ENCODE results near the gene MED13L. TPM values are rescaled to one million over a fixed set of nuclear protein-coding genes. Genes with fewer than 3 reads are reported as not detected.

Gene MED13L
- total RNA-seq, 2 donors from 2014 or later, result 121 to 142 TPM

DNA sequence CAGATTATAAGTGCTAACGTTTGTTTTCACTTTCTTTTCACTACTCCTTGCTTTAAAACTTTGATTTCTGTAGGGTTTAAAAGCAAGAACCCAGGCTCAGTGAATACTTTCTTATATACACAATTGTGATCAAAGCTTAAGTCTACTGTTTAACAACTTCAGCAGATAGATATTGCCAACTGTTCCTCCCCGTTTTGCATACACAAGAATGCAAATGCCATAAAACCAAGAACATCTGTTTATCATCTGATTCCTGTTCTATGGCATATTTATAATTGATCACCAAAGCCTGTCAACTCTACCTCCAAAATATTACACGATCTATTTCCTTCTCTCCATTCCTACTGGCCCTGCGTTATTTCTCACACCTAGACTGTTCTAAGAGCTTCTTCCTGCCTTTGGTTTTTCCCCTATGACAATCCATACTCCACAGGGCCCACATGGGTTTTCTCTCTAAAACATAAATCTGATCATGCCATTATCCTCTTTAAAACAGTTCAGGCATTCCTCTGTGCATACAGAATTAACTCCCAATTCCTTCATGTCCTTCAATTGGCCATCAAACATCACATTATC lies 15.9 kb downstream of the MED13L start:
- DNase-seq (ENCODE audit: low spot score) (no peak), ATAC-seq (no peak)
- Mint-ChIP-seq H3K27me3 (no peaks in the 10 kb centered on the region), H3K9me3 (no peaks in the 10 kb centered on the region), H3K36me3 (no peaks in the 10 kb centered on the region), H3K27ac (peak overlapping the region in 1 of 2 donors; percentile 22), H3K4me1 (ENCODE audit: low read depth in 2 of 2) (peaks cover 35 to 40% of the 10 kb centered on the region in 2 donors), H3K4me3 (peak overlapping the region; percentile 43)

DNA sequence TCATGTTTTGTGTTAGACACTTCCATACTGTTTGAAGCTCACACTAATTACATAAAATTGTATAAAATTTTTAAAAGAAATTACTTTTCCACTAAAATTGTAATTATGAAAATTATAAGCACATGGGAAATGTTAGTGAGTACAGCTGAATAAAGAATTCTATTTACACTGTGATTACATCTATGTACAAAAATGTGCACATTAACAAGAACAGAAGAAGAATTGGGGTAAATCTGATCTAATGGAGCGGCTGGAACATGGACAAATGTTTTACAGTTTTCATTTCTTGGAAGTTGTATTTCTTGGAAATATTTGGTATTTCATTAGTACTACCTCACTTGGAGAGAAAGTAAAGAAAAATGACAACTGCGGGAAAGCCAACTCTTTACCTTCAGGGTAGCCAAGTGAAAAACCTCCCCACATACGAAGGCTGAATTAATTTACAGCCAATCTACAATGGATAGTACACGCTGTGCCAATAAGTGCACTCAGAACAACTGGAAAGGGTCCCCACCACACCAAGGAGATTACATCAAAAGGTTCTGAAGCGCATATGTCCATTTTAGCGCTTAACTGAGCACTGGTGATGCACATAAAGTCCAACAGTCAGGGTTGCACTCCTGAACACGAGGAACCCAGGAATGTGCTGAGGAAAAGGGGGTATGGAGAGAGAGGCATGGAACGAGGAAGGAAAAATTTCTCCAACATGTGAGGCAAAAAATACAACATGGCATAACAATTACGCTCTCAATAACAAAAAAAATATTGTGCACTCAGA lies 17.5 kb downstream of the MED13L start:
- Mint-ChIP-seq H3K27ac (no peak overlapping the region), H3K4me1 (ENCODE audit: low read depth in 2 of 2) (peaks cover 39 to 45% of the 10 kb centered on the region in 2 donors), H3K9me3 (no peaks in the 10 kb centered on the region), H3K4me3 (no peak overlapping the region), H3K36me3 (no peaks in the 10 kb centered on the region), H3K27me3 (no peaks in the 10 kb centered on the region)
- no peak for ATAC-seq
- DNase-seq (ENCODE audit: low spot score), result no peak

DNA sequence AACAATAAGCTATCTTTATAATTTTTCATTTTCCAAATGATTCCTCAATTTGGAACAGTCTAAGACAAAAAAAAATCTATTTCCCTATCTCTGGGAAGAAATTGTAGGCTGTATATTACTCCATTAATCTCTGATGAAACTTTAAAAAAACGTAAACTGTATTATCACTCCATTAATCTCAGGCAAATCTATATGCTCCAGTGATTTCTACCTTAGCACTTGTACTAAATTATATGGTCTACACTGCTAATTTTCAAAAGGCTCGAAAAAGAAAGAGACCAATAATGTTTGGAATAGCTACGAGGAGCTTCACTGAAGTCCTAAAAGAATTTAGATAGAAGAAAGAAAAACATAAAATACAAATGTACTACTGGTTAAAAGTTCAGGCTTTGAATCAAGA lies 19.7 kb downstream of the MED13L start:
- Mint-ChIP-seq H3K9me3 (no peaks in the 10 kb centered on the region), H3K27ac (peak overlapping the region in 1 of 2 donors; percentile 54), H3K4me1 (ENCODE audit: low read depth in 2 of 2) (peaks cover 42 to 48% of the 10 kb centered on the region in 2 donors)

DNA sequence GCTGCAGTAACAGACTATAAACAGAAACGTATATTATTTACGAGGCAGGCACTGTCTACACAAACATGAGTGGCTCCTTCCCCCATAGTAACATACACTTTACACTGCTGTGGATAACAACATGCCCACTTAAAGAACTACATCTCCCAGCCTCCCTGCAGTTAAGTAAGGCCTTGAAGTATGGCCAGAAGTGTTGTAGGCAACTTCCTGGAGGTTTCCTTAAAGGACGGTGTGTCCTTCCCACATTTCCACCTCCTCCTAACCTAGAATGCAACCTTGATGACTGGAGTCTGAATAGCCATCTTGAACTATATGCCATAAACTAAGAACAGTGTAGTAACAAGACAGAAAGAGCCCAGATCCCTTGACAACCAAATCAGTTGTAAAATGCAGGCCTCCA lies 20.3 kb downstream of the MED13L start:
- Mint-ChIP-seq H3K4me1 (ENCODE audit: low read depth in 2 of 2) (peaks cover 42 to 48% of the 10 kb centered on the region in 2 donors), H3K27me3 (no peaks in the 10 kb centered on the region), H3K36me3 (peaks cover 2% of the 10 kb centered on the region), H3K27ac (peak overlapping the region; percentile 45 to 54), H3K4me3 (no peak overlapping the region), H3K9me3 (no peaks in the 10 kb centered on the region)
- DNase-seq (ENCODE audit: low spot score) (no peak), ATAC-seq (no peak)

More for the DNA sequence above, 19.7 kb downstream of the MED13L start:
- DNase-seq (ENCODE audit: low spot score), result no peak
- no peaks in the 10 kb centered on the region for H3K27me3 Mint-ChIP-seq
- ATAC-seq, result no peak
- no peaks in the 10 kb centered on the region for H3K36me3 Mint-ChIP-seq
- no peak overlapping the region for H3K4me3 Mint-ChIP-seq

DNA sequence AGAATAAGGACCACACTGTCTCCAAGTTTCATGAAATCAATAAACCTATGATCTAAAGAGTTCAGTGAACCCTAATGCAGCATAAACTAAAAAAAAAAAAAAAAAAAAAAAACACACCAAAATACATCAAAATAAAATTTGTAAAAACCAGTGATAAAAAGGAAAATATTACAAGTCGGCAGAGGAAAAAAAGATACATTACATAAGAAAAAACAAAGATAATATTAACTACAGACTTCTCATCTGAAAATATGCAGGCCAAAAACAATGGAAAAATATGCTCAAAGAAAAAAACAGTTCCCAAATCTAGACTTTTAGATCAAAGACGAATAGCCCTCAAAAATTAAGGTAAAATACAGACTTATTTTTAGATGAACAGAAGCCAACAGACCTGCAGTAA lies 27.6 kb downstream of the MED13L start:
- Mint-ChIP-seq H3K27me3 (no peaks in the 10 kb centered on the region), H3K36me3 (peaks cover 18% of the 10 kb centered on the region), H3K4me1 (ENCODE audit: low read depth in 2 of 2) (peaks cover 60 to 67% of the 10 kb centered on the region in 2 donors), H3K9me3 (no peaks in the 10 kb centered on the region), H3K4me3 (no peak overlapping the region), H3K27ac (no peak overlapping the region)
- DNase-seq (ENCODE audit: low spot score) (no peak), ATAC-seq (no peak)

DNA sequence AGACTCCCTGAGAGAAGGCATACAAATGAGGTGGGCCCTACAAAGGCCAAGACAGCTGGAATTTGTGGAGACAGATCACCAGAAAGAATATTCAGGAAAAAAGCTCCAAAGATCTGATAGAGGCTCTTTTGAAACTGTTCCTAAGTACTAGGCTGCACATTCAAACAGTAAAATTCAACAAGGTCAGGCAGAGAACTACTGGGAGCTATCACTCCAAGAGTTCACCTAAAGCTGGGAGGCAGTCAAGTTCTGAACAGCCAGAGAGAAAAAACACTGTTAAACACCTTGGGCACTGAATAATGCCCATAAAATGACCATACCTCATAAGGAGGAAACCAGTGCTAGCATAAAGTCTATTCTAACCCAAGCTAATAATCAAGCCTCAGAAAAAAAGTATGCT lies 28.6 kb downstream of the MED13L start:
- Mint-ChIP-seq H3K36me3 (peaks cover 18% of the 10 kb centered on the region), H3K4me1 (ENCODE audit: low read depth in 2 of 2) (peaks cover 59 to 77% of the 10 kb centered on the region in 2 donors), H3K4me3 (peak overlapping the region; percentile 25), H3K9me3 (no peaks in the 10 kb centered on the region), H3K27me3 (no peaks in the 10 kb centered on the region), H3K27ac (peak overlapping the region in 1 of 2 donors; percentile 63)
- DNase-seq (ENCODE audit: low spot score) (no peak), ATAC-seq (no peak)

DNA sequence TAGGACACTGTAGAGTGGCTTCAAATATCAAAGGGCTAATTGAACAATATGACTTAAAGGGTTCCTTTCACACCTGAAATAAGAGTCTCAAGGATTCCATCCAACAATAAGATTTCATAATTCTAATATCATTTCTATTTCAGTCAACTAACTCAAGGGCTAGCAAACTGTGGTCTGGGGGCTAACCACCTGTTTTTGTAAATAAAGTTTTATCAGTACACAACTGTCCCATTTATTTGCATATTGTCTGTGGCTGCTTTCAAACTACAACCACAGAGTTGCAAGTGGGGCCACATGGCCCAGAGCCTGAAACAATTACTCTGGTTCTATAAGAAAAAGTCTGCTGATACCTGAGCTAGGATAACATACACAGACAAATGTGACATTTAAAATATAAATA lies 29.1 kb downstream of the MED13L start:
- no peaks in the 10 kb centered on the region for H3K27me3 Mint-ChIP-seq
- no peaks in the 10 kb centered on the region for H3K9me3 Mint-ChIP-seq
- peak overlapping the region; percentile 25 for H3K4me3 Mint-ChIP-seq
- peaks cover 18% of the 10 kb centered on the region for H3K36me3 Mint-ChIP-seq
- peak overlapping the region in 1 of 2 donors; percentile 63 for H3K27ac Mint-ChIP-seq
- DNase-seq (ENCODE audit: low spot score), result no peak
- ATAC-seq, result no peak
- H3K4me1 Mint-ChIP-seq (ENCODE audit: low read depth in 2 of 2), result peaks cover 64 to 82% of the 10 kb centered on the region in 2 donors

DNA sequence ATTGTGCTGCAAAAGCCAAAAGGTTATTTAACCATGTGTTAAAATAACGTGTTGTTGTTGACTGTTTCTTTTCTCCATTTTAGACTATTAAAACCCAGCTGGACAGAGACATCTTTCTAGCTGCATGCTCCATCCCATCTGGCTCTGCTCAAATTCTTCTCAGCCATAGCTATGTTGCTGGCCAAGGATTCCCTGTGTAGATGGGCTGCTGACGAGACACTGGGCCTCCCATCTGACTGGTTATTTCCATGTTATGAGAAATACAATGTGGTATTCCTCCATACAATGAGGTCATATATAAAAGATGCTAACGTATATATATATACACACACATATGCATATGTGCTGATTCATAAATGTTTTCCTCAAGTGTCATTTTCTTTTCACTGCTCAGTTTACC lies 30.1 kb downstream of the MED13L start:
- no peaks in the 10 kb centered on the region for H3K9me3 Mint-ChIP-seq
- H3K36me3 Mint-ChIP-seq, result peaks cover 17% of the 10 kb centered on the region
- H3K27me3 Mint-ChIP-seq, result no peaks in the 10 kb centered on the region
- peaks cover 65 to 82% of the 10 kb centered on the region in 2 donors for H3K4me1 Mint-ChIP-seq (ENCODE audit: low read depth in 2 of 2)
- DNase-seq (ENCODE audit: low spot score) (no peak), ATAC-seq (no peak)
- no peak overlapping the region for H3K27ac Mint-ChIP-seq
- no peak overlapping the region for H3K4me3 Mint-ChIP-seq

DNA sequence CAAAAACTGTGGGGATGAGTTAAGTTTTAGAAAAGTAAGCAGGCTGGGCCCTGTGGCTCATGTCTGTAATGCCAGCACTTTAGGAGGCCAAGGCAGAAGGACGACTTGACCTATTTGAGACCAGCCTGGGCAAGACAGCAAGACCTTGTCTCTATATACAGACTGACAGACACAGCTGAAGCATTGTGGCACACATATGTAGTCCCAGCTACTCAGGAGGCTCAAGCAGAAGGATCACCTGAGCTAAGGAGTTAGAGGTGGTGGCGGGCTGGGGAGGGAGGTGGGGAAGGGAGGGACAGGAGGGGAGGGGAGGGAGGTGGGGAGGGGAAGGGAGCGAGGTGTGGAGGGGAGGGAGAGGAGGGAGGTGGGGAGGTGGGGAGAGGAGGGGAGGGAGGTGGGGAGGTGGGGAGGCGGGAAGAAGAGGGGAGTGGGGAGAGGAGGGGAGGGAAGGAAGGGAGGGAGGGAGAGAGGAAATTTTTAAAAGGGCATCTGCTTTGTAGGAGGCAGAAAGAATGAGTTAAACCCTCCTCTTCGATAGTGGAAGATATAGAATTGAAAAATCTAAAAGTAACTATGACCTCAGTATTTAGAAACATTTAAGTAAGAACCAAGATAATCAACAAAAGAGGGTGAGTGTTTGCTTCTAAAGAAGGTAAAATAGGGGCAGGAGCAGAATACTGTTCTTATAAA lies 30.9 kb downstream of the MED13L start:
- H3K4me1 Mint-ChIP-seq (ENCODE audit: low read depth in 2 of 2), result peaks cover 57 to 74% of the 10 kb centered on the region in 2 donors
- H3K36me3 Mint-ChIP-seq, result peaks cover 14% of the 10 kb centered on the region
- H3K27ac Mint-ChIP-seq, result peak overlapping the region in 1 of 2 donors; percentile 34
- ATAC-seq, result no peak
- DNase-seq (ENCODE audit: low spot score), result no peak
- H3K4me3 Mint-ChIP-seq, result no peak overlapping the region
- no peaks in the 10 kb centered on the region for H3K27me3 Mint-ChIP-seq
- no peaks in the 10 kb centered on the region for H3K9me3 Mint-ChIP-seq

DNA sequence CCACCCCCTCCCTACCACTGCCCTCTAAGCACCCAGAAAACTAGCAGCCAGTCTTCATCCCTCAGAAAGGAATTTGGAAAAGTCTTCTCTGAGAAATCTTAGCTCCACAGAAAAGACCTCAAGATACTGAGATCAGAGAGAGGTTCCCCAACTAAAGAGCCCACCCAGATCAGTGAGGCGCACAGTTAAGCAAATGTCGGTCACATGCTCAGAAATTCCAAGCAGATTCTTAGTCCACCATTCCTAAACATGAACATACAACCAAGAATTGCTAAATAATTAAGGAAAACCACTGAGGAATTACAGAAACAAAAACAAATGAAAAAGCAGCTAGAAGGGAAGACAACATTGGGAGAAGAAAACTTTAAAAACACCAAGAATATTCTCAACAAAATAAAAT lies 32.3 kb downstream of the MED13L start:
- peak overlapping the region in 1 of 2 donors; percentile 34 for H3K27ac Mint-ChIP-seq
- no peak overlapping the region for H3K4me3 Mint-ChIP-seq

DNA sequence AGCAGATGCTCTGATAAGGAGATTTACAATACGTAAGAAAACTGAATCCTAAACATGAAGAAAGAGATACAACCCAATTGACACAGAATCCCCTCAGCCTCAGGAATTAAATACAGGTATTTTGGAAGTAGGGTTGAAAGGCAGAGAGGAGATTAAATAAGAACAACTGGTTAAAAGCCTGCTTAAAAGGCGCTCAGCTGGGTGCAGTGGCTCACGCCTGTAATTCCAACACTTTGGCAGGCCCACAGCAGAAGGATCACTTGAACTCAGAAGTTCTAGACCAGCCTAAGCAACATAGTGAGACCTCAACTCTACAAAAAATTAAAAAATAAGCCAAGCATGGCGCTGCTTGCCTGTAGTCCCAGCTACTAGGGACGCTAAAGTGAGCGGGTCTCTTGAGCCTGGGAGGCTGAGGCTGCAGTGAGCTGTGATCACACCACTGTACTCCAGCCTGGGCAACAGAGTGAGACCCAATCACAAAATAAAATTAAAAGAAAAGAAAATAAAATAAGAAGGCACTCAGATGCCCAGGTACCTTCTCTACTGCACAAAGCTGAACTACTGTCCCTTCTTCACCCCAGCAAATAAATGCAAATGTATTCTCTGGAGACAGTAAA lies 32.9 kb downstream of the MED13L start:
- H3K27ac Mint-ChIP-seq, result peak overlapping the region in 1 of 2 donors; percentile 72
- H3K4me1 Mint-ChIP-seq (ENCODE audit: low read depth in 2 of 2), result peaks cover 59 to 80% of the 10 kb centered on the region in 2 donors
- no peaks in the 10 kb centered on the region for H3K27me3 Mint-ChIP-seq

More for the DNA sequence above, 32.3 kb downstream of the MED13L start:
- ATAC-seq, result no peak
- peaks cover 9% of the 10 kb centered on the region for H3K36me3 Mint-ChIP-seq
- H3K9me3 Mint-ChIP-seq, result no peaks in the 10 kb centered on the region
- H3K27me3 Mint-ChIP-seq, result no peaks in the 10 kb centered on the region
- no peak for DNase-seq (ENCODE audit: low spot score)
- peaks cover 57 to 78% of the 10 kb centered on the region in 2 donors for H3K4me1 Mint-ChIP-seq (ENCODE audit: low read depth in 2 of 2)

DNA sequence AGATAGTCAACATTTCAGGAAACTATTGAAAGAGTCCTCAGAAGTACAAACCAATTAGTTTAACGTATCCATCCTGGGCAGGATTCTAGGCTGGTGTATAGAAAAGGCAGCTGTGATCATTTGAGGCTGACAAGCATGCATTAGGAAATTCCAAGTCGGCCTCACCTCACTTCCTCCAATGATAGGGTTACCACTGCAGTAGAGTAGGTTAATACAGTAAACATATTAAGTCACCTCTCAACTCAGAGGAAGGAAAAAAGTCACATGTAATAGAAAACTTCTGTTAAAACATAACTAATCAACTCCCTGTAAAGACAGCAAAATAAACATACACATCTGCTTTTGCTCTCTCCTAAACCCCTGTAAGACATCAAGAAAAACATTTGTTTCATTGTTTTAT lies 33.5 kb downstream of the MED13L start:
- Mint-ChIP-seq H3K4me3 (no peak overlapping the region), H3K27ac (peak overlapping the region in 1 of 2 donors; percentile 72), H3K4me1 (ENCODE audit: low read depth in 2 of 2) (peaks cover 55 to 77% of the 10 kb centered on the region in 2 donors), H3K27me3 (no peaks in the 10 kb centered on the region), H3K9me3 (no peaks in the 10 kb centered on the region), H3K36me3 (no peaks in the 10 kb centered on the region)
- ATAC-seq (peak; percentile 52 to 68), DNase-seq (ENCODE audit: low spot score) (no peak)

More for the DNA sequence above, 32.9 kb downstream of the MED13L start:
- no peak for ATAC-seq
- Mint-ChIP-seq H3K9me3 (no peaks in the 10 kb centered on the region), H3K36me3 (peaks cover 5% of the 10 kb centered on the region), H3K4me3 (no peak overlapping the region)
- no peak for DNase-seq (ENCODE audit: low spot score)

DNA sequence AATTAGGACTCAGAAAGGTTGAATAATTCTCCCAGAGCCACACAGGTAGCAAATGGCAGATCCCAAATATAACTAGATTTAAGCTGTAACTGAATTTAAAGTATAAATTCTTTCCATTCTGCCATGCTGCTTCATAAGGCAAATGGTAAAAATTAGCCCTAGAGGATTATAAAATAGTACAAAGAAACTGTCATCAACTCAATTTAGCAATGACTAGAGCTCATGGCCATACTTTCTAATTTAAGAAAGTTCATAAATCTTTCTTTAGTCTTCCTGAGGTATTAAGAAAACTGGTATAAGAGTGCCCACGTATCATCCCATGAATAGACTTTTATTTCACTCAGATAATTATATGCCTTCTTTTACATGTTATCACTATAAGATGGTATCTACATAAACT lies 34.8 kb downstream of the MED13L start:
- H3K27ac Mint-ChIP-seq, result peak overlapping the region in 1 of 2 donors; percentile 72
- no peaks in the 10 kb centered on the region for H3K27me3 Mint-ChIP-seq
- no peak overlapping the region for H3K4me3 Mint-ChIP-seq
- no peaks in the 10 kb centered on the region for H3K36me3 Mint-ChIP-seq
- H3K9me3 Mint-ChIP-seq, result no peaks in the 10 kb centered on the region
- DNase-seq (ENCODE audit: low spot score) (no peak), ATAC-seq (no peak)
- peaks cover 45 to 65% of the 10 kb centered on the region in 2 donors for H3K4me1 Mint-ChIP-seq (ENCODE audit: low read depth in 2 of 2)

Data from natural killer cell treated with Interleukin-12 subunit alpha and Interleukin-12 subunit beta and Interleukin-15 and Interleukin-18, amount 100 ng/mL, for 72 hours (primary cell).